Measurements from ENCODE around the gene ABCB9.

DNA sequence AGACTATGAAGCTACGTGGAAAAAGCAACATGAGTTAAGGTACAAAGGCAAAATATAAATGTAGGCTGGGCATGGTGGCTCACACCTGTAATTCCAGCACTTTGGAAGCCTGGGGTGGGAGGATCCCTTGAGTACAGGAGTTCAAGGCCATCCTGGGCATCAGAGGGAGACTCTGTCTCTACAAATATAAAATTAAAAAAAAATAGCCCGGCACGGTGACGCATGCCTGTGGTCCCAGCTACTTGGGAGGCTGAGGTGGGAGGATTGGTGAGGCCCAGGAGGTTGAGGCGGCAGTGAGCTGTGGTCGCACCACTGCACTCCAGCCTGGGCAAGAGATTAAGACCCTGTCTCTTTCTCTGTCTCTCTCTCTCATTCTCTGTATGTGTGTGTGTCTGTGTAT lies 66.4 kb downstream of the ABCB9 start:
- TF ChIP-seq, protein P1, sequence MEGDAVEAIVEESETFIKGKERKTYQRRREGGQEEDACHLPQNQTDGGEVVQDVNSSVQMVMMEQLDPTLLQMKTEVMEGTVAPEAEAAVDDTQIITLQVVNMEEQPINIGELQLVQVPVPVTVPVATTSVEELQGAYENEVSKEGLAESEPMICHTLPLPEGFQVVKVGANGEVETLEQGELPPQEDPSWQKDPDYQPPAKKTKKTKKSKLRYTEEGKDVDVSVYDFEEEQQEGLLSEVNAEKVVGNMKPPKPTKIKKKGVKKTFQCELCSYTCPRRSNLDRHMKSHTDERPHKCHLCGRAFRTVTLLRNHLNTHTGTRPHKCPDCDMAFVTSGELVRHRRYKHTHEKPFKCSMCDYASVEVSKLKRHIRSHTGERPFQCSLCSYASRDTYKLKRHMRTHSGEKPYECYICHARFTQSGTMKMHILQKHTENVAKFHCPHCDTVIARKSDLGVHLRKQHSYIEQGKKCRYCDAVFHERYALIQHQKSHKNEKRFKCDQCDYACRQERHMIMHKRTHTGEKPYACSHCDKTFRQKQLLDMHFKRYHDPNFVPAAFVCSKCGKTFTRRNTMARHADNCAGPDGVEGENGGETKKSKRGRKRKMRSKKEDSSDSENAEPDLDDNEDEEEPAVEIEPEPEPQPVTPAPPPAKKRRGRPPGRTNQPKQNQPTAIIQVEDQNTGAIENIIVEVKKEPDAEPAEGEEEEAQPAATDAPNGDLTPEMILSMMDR (IDR thresholded peaks at IDR 0.05): no peak
- TF ChIP-seq POLR2A (IDR thresholded peaks at IDR 0.05): no peak
- TF ChIP-seq POLR2AphosphoS5 (IDR thresholded peaks at IDR 0.05): no peak
